Stimulated activated CD8-positive, alpha-beta memory T cell treated with anti-CD3 and anti-CD28 coated beads, Interleukin-2, amount 100 ng/mL, for 1 hour (primary cell): Measurements from ENCODE around the gene TMEM30B.

Experiments used
- DNase-seq, 2 donors: peaks; one replicate each; pipeline ENCODE4 v3.0.0-alpha.2; 2020; ENCODE audit warnings: low read depth in 2 of 2

Gene TMEM30B

DNA sequence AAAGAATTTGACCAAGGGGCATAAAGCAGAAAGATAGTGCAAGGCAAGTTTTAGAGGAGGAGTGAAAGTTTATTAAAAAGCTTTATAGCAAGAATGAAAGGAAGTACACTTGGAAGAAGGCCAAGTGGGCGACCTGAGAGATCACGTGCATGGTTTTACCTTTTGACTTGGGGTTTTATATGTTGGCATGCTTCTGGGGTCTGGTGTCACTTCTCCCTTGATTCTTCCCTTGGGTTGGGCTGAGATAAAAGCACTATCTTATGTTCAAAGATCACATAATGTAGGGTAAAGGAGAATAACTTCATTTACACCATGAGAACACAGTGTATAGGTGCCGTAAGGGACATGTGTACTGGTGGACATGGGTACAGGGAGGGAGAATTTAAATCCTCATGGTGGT is 17.7 kb upstream of the TMEM30B start:
- DNase-seq, result no peak

DNA sequence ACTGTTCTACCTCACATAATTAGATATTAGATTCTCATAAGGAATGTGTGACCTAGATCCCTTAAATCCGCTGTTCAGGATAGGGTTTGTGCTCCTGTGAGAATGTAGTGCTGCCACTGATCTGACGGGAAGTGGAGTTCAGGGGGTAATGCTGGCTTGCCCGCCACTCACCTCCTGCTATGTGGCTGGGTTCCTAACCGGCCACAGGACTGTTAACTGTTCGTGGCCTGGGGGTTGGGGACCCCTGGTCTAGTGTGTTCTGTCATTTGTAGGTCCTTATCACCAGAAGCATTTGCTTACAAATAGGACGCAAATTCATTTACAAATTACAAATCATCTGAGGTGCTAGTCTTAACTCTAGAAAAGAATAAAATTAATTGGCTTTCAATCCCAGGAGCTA is 16.4 kb upstream of the TMEM30B start:
- DNase-seq, result no peak

DNA sequence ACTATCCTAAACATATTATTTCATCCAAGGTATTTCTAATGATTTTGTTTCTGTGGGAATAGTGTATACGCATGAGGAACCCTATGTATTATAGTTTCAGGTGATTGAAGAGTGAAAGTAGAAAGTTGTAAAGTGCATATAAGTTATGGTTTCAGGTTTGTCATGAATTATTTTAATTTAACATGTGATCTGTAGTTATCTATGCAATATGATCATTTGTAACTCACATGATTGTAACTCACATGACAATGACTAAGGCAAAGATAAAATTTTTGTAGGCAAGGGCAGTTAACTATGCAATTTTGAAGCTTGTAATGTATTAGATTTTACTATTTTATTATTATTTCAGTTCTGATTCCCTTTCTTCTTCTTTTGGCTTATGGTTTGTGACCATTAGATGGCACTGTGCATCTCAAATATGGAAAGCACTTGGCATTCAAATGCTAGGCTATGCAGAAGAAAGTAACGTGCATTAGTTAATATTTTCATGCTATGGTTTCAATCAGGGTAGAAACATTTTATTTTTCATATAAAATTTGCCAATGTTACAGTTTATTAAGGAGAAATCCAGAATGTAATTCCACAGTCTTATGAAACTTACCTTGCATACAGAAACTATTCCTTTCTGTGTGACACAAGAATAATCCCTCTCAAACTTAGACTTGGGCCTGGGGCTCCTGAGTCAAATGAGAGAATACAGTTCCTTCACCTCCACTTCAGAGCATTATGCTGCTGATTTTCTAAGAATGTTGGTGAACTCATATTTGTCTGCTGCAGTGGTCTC is 15.8 kb upstream of the TMEM30B start:
- DNase-seq, result no peak

DNA sequence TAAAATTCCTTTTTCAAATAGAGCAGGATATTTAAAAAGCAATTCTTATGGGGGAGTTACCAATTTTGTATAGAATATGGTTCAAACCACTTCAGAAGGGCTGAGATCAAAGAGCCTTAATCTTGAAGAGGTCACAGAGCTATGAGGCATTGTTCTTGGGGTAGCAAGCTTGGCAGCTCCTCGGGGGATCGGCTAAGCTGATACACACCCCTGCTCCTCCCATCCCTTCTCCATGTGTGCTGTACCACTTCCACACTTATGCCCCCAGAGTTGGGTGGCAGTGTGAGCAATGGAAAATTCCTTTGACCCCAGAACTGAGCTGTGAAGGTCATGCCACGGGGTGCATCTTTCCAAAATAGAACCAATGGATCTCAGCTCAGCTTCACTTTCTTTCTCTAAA is 15.0 kb upstream of the TMEM30B start:
- no peak for DNase-seq

DNA sequence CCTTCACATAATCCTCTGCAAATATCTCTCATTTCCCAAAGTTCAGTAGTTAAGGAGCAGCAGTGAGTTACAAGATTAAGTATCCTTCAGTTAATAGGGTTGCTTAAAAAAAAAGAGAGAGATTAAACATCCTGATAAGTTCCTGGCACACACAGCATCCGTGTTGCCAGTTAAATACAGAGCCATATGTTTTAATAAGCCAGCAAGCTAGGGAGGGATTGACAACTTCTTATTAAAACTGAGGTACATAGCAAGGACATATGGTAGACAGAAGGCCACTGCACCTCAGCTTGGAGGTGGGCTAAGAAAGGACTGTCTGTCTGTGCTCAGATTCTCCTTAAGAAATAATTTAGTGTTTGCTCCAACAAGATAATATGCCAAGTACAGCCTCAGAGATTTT is 9.6 kb upstream of the TMEM30B start:
- DNase-seq, result no peak

DNA sequence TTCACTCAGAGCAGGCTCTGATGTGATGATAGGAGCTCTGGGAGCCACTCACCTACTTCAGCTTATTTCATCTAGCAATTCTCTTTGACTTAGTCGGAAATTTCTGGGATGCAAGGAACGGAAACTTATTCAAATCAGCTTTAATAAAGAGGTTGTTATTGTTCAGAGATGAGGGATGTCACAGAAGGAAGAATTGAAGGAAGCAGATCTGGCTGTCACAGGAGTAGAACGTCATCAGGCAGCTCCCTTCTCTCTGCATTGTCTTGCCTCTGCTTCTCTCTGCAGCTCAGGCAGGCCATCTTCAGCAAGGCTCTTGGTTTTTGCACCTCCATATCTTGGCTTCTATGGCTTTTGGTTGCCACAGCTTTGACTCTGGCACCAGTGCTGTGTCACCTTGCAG is 7.6 kb upstream of the TMEM30B start:
- DNase-seq, result no peak

DNA sequence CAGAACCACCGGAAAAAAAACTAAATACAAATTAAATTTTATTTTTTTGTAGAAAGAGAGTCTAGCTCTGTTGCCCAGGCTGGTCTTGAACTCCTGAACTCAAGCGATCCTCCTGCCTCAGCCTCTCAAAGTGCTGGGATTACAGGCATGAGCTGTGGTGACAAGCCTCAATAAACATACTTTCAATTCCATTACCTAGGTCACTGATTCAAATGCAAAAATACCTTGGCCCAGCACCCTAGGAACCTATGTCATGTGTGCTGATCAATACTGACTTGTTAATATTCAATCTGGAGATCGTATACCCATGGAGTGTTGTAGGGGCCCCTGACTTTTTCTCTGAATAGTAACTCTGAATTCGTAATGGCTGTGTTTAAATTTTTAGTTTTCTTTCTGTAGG is 7.1 kb upstream of the TMEM30B start:
- DNase-seq, result no peak

DNA sequence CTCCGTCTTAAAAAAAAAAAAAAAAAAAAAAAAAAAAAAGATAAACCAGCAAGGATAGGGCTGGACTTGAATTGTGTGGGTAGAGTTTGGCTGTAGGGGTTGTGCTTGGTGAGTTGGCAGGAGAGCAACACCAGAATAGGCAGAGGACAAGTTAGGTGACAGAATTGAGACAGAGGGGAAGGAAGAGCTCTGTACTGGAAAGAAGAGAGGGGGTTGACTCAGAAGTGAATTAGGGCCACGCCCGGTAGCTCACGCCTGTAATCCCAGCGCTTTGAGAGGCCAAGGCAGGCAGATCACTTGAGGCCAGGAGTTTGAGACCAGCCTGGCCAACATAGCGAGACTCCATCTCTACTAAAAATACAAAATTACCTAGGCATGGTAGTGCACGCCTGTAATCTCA is 6.1 kb upstream of the TMEM30B start:
- DNase-seq, result no peak

DNA sequence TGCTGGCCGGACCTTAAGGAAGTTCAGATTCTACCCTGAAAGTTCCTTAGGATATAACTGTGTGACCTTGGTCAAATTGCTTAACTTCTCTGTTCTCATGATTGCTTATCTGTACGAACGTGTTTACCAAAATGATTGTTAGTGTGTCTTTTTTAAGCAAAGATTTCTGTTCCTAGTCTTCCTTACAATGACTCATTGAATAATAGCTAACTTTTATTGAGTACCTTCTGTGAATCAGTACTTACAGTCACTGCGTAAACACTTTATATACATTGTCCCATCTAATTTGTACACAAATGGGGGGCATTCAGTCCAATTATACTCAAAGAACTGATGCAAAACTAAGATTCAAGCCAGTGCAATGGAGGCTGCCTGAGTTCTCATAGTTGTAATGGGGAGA is 4.2 kb upstream of the TMEM30B start:
- no peak for DNase-seq

DNA sequence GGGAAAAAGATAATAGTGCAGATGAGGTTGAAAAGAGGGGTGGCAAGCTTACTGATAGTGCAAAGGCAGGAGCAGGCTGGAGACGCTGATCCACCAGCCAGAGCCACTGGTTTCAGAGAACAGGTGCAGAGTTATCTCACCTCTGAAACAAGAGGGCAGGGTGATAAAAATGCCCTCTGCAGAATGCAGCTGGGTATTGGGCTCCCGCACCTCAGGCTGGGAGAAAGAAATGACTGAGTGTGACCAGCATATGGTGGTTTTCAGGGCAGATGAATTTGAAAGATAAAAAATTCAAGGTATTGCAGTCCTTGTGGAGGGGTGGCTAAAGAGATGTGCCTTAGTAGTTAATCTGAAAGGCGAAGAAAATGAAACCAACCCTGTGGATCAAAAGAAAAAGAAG is 2.9 kb upstream of the TMEM30B start:
- no peak for DNase-seq

DNA sequence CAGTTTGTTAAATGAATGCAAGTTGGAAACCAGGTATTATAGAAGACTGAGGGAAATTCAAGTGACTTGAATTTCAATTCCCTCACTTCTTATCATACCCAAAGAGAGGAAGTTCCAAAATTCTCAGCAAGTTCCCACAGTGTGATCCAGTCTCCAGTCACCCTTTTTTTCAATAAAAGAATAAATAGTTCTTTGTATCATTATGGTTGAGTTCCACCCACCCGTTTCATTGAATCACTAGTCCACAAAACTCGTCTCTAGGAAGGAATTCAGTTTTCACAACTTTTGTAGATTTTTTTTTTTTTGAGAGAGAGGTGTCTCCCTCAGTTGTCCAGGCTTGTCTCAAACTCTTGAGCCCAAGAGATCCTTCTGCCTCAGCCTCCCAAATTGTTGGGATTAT is 1.6 kb upstream of the TMEM30B start:
- no peak for DNase-seq

DNA sequence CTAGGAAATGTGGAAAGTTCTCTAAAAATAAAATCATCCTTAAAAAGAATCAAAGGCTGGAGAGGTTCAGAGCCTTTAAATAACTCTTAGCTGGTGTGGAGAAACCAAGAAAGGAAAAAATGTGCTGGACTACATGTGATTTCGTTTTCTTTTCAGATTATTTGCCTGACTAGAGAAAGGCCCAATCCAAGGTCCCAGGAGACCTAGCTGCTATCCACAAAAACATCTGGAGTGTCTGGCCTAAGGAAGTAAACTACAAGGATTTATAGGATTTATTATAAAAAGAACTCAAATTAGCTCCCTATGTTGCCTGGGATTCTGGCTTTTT is 774 bp upstream of the TMEM30B start:
- no peak for DNase-seq

DNA sequence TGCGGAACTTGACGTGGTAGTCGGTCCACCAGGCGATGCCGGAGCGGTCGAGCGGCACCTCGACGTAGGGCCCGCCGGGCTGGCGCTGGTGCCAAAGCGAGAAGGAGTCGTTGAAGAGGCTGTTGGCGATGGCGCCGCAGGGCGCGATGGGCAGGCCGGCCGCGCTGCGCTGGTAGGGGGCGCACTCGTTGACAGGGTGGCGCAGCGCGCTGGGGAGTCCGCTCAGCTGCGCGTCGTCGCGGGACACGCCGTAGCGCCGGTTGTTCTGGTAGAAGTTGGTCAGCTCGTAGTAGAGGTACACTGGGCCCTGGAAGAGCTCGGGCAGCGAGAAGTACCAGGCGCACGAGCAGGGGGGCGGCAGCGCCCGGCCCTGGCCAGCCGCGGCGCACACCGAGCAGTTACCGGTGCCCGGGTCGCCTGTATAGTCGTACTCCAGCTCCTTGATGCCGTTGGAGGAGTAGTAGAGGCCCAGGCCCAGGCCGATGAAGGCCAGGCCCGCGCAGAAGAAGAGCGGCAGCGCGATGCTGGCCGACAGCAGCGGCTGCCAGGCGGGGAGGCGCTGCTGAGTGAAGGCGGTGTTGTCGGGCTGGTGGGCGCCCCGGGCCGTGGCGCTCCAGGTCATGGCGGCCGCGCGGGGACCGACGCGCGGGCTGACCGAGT is 482 bp downstream of the TMEM30B start:
- DNase-seq, result peak; percentile 59 to 69

DNA sequence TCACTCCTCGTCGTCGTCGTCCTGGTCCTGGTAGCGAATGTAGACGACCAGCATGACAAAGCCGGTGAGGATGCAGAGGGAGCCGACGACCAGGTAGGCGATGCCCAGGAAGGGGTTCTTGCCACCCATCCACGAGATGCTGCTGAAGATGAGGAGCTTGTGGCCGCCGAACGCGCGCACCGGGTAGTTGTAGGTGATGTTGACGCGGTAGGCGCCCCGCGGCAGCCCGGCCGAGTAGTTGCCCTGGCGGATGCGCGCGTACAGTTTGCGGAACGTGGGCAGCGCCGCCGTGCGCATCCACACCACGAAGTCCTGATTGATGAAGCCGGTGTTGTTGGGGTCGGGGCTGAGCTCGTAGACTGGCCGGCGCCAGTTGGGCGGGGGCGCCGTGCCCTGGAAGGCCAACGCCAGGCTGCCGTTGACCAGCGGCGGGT is 1.0 kb downstream of the TMEM30B start:
- peak in 1 of 2 donors; percentile 9 for DNase-seq

DNA sequence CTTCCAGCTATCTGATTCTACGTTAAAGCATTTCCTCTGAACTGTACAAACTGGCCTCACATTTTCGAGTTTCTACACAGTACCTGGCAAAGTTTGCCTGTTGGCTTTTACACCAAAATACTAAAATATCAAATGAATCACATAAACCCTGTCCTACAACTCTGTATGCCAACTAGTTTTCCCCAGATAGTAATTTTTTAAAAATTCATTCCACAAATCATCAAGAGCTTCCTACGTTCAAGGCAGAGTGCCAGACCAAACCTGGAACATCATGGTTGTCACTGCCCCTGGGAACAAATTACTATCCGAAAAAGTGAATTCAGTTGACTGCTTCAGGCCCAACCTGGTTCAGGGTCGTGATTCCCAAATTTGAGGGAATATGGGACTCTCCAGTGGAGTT is 2.1 kb downstream of the TMEM30B start:
- DNase-seq, result no peak

DNA sequence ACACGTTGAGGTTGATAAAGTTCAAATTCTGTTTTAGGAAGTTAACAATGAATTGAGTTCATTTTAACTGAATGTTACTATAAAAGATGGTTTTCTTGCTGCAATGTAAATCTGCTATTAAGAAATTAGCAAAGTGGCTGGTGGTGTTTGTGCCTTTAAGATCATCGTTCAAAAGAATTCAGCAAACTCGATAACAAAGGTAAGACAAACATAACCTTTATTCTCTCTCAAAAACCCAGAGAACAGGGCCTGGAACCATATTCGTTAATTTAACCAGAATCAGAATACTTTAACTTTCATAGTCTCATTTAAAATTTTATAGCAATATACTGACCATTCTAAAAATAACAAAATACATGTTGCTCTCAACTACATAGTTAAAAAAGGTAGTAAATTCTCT is 3.4 kb downstream of the TMEM30B start:
- no peak for DNase-seq

DNA sequence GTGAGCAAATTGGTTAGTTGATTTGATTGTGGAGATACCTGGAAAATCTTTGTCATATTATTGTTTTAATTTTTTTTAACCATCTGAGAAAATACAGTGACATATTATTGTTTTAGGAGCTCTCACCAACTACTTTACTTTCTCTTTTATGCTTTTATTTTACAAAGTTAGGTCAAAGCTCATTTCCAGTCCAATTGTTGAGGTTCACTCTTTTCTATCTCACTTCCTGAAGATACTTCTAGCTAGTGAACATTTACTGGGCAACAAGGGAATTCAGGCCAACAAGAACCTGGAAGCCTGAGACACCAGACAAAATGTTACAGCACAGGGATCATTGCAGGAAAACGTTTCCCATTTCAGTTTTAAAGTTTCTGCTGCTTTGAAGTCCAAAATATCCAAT is 3.9 kb downstream of the TMEM30B start:
- no peak for DNase-seq

DNA sequence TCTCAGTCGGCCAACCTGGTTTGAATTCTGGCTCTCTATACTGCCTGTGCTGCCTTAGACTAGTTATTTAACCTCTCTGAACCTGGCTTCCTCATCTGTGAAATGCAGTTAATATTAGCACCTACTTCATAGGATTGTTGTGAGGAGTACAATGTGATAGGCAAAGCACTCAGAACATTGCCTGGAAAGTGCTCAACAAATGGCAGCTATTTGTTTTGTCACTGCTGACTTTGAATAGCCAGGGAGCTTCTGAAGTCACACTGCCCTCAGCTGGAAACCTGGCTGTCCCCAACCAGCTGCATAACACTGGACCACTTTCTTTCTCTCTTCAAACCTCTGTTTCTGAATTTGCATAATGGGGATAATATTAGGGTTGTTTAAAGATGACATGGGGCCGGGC is 9.6 kb downstream of the TMEM30B start:
- DNase-seq, result no peak

DNA sequence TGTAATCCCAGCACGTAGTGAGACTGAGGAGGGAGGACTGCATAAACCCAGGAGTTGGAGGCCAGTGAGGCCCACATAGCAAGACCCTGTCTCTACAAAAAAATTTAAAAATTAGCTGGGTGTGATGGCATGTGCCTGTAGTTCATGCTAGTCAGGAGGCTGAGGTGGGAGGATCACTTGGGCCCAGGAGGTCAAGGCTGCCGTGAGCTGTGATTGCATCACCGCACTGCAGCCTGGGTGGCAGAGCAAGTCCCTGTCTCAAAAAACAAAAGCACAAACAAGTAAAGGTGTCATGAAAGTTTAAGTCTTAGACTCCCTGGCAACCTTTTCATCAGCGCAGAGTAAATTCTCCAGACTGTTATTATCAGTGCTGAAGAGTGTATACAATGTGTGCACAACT is 10.4 kb downstream of the TMEM30B start:
- DNase-seq, result no peak

DNA sequence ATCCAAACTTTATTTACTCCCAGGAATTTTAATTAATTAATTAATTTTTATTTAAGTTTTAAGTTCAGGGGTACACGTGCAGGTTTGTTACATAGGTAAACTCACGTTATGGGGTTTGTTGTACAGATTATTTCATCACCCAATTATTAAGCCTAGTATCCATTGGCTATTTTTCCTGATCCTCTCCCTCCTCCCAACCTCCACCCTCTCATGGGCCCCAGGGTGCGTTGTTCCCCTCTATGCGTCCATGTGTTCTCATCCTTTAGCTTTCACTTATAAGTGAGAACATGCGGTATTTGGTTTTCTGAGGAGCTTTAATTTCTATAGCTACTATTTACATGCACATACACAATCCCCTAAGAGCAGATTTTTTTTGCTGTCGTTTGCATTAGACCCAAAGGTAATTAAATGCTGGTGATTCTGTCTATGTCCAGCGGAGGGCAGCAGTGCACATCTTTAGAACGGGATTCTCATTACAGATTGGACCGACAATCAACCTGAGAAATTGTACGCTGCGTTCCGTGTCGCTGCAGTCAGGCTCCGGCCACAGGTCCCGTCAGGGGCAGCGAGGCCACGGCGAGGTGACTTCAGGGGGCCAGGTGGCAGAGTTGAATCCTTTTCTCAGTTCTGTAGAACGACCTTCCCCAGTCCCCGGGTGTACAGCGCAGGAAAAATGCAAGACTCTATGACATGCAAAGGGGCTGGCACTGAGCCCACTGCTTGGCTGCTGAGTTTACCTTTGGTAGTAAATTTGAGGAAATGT is 11.6 kb downstream of the TMEM30B start:
- peak; percentile 50 to 67 for DNase-seq

DNA sequence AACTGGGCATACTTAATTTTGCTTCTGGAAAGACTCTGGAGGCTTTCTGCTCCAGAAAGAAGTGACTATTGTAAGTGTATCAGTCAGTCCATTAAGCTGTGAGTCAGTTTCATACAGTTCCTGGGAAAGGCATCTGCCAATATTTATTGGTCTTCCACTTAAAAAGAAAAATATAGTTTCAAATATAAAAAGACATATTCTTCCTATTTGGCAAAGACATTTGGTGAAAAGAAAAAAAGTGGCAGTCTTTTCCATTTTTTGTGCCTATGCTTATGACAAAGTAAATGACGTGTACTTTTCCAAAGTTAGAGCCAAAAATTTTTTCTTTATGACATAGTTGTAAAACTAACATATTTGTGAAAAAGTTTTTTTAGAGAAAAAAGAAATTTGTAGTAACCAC is 12.3 kb downstream of the TMEM30B start:
- DNase-seq, result no peak

DNA sequence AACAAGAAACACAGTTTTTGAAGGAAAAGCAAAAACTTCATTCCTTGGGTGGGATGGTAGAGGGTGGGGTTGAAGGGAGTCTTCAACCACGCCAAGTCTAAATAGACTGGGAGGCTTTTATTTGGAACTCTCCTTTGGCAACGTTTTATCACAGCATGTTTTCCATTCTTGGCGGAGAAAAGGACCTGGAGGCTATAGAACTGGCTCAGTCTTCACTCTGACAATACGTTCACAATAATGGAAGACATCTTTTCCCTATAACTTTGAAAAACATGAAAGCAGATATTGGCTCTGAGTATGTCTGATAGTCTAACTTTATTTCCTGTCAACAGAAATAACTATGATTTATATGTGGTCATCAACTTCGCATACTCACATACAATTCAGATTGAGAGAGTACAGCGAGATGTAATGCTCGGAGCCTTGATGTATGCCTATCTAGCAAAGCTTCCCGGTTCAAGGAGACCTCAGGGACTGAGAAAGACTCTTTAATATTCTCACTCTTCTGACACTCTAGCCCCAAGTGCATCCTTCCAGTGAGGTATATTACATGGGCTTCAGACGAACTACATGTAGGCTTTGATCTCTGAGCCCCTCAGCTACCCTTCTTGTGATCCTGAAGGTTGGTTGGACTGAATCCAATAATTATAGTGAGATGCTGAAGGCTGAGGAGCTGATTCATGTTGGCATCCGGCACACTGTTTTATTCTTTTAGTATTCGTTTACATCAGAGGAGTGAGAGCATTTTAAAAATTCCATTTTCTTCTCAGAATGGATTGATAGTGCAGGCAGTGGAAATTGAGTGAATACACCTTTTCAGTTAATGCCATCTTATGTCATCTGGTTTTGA is 14.0 kb downstream of the TMEM30B start:
- DNase-seq, result no peak
